KMS-11 (cell line): ENCODE data around the gene FGF14.
"Not testable (repeated sequence)": the region's sequence is repeated elsewhere in the genome, so short reads cannot be mapped to it uniquely, and the experiment has no call there.

Experiments used
- H2AFZ ChIP-seq: fragments of 200-600 bp; sonication (generic); 2 replicates; pipeline ENCODE4 v1.6.1; 2016; ENCODE audit warnings: antibody characterized with exemption, mixed run types, low read depth
- H3K27ac ChIP-seq: fragments of 200-600 bp; sonication (generic); 2 replicates; pipeline ENCODE4 v1.6.1; 2016; ENCODE audit warnings: mild to moderate bottlenecking, mixed run types
- H3K27me3 ChIP-seq: fragments of 200-600 bp; sonication (generic); 2 replicates; pipeline ENCODE4 v1.6.1; 2017; ENCODE audit warnings: mild to moderate bottlenecking, low read depth, mixed run types, moderate library complexity; ENCODE audit not compliant: insufficient read depth
- H3K36me3 ChIP-seq: fragments of 200-600 bp; sonication (generic); 2 replicates; pipeline ENCODE4 v1.6.1; 2017; ENCODE audit warnings: mild to moderate bottlenecking, mixed run types; ENCODE audit not compliant: insufficient read depth
- H3K4me1 ChIP-seq: fragments of 200-600 bp; sonication (generic); 2 replicates; pipeline ENCODE4 v1.6.1; 2016; ENCODE audit warnings: mild to moderate bottlenecking, low read depth, mixed run types; ENCODE audit not compliant: poor library complexity, severe bottlenecking
- H3K4me2 ChIP-seq: fragments of 200-600 bp; sonication (generic); 2 replicates; pipeline ENCODE4 v1.7.0; 2016; ENCODE audit warnings: mild to moderate bottlenecking, mixed run types
- H3K4me3 ChIP-seq: fragments of 200-600 bp; sonication (generic); IDR thresholded peaks from 2 replicates; pipeline ENCODE4 v1.6.1; 2017; ENCODE audit warnings: low read depth, low read length, mixed read lengths; ENCODE audit not compliant: insufficient read depth
- H3K79me2 ChIP-seq: fragments of 200-600 bp; sonication (generic); 2 replicates; pipeline ENCODE4 v1.6.1; 2016; ENCODE audit warnings: low read depth, mixed run types; ENCODE audit not compliant: insufficient read depth
- H3K9ac ChIP-seq: fragments of 200-600 bp; sonication (generic); 2 replicates; pipeline ENCODE4 v1.6.1; 2016; ENCODE audit warnings: mild to moderate bottlenecking, mixed run types
- H4K20me1 ChIP-seq: fragments of 200-600 bp; sonication (generic); 2 replicates; pipeline ENCODE4 v1.6.1; 2016; ENCODE audit warnings: mild to moderate bottlenecking, mixed run types; ENCODE audit not compliant: insufficient read depth
- CTCF ChIP-seq: fragments of 200-600 bp; sonication (generic); conservative IDR thresholded peaks from 2 replicates; pipeline ENCODE4 v1.6.1; 2017; ENCODE audit warnings: low read depth, mild to moderate bottlenecking, antibody characterized with exemption, low read length, moderate library complexity, mixed read lengths

Gene FGF14

GRCh38 chr13:101846249-101846648 lies 555.6 kb downstream of the FGF14 start:
- Histone ChIP-seq H3K27me3 (no peaks in the 10 kb centered on the region), H3K4me1 (no peaks in the 10 kb centered on the region), H3K79me2 (no peaks in the 10 kb centered on the region), H3K4me2 (no peak overlapping the region), H2AFZ (no peak overlapping the region), H3K4me3 (no peak overlapping the region), H3K9ac (no peak overlapping the region), H3K36me3 (no peaks in the 10 kb centered on the region), H3K27ac (no peak overlapping the region), H4K20me1 (no peaks in the 10 kb centered on the region)
- TF ChIP-seq CTCF = no peak

- H3K79me2 ChIP-seq = no peaks in the 10 kb centered on the region
Observed at GRCh38 chr13:101845245-101846020, 556.4 kb downstream of the FGF14 start.

GRCh38 chr13:101841698-101842097 lies 560.1 kb downstream of the FGF14 start:
- TF ChIP-seq CTCF = no peak
- no peaks in the 10 kb centered on the region for H4K20me1 ChIP-seq
- H3K27me3 ChIP-seq = no peaks in the 10 kb centered on the region
- H3K9ac ChIP-seq = no peak overlapping the region
- no peak overlapping the region for H3K27ac ChIP-seq
- H3K4me1 ChIP-seq = no peaks in the 10 kb centered on the region
- no peak overlapping the region for H2AFZ ChIP-seq
- H3K79me2 ChIP-seq = no peaks in the 10 kb centered on the region
- H3K36me3 ChIP-seq = no peaks in the 10 kb centered on the region
- H3K4me3 ChIP-seq = no peak overlapping the region
- no peak overlapping the region for H3K4me2 ChIP-seq

More at GRCh38 chr13:101845245-101846020, 556.4 kb downstream of the FGF14 start:
- no peak overlapping the region for H3K27ac ChIP-seq
- TF ChIP-seq CTCF = no peak
- H3K4me3 ChIP-seq = no peak overlapping the region
- H2AFZ ChIP-seq = no peak overlapping the region
- H3K4me1 ChIP-seq = no peaks in the 10 kb centered on the region
- no peak overlapping the region for H3K4me2 ChIP-seq
- H3K9ac ChIP-seq = no peak overlapping the region
- no peaks in the 10 kb centered on the region for H3K36me3 ChIP-seq
- H3K27me3 ChIP-seq = no peaks in the 10 kb centered on the region
- H4K20me1 ChIP-seq = no peaks in the 10 kb centered on the region

GRCh38 chr13:101838323-101838722 lies 563.5 kb downstream of the FGF14 start:
- no peak overlapping the region for H3K27ac ChIP-seq
- H2AFZ ChIP-seq = no peak overlapping the region
- no peaks in the 10 kb centered on the region for H3K79me2 ChIP-seq
- H4K20me1 ChIP-seq = no peaks in the 10 kb centered on the region
- no peaks in the 10 kb centered on the region for H3K27me3 ChIP-seq
- no peak overlapping the region for H3K4me3 ChIP-seq
- no peaks in the 10 kb centered on the region for H3K4me1 ChIP-seq
- H3K4me2 ChIP-seq = no peak overlapping the region
- TF ChIP-seq CTCF = no peak
- H3K9ac ChIP-seq = no peak overlapping the region
- H3K36me3 ChIP-seq = no peaks in the 10 kb centered on the region

- H4K20me1 ChIP-seq, H3K27me3 ChIP-seq, H3K79me2 ChIP-seq, H2AFZ ChIP-seq, H3K4me1 ChIP-seq, H3K27ac ChIP-seq, H3K4me3 ChIP-seq, H3K36me3 ChIP-seq, H3K9ac ChIP-seq, H3K4me2 ChIP-seq: not testable (repeated sequence)
Observed at GRCh38 chr13:101837778-101838177, 564.1 kb downstream of the FGF14 start.
